Thyroid gland (tissue), 4 donors: ENCODE data around the gene FAM209B.

Experiments
- POLR2A ChIP-seq, 2 donors: fragments of 450-650 bp; IDR thresholded peaks; one replicate each; pipeline ENCODE4 v1.6.1; 2017; ENCODE audit warnings: antibody characterized with exemption in 2 of 2, mild to moderate bottlenecking in 2 of 2, moderate library complexity in 1 of 2
- TF ChIP-seq, protein P1 (sequence below), 6 experiments: fragments of 200-600 bp in 3 of 6; fragments of 450-650 bp in 3 of 6; sonication (generic) in 3 of 6; IDR thresholded peaks; one replicate each; pipeline ENCODE4 v1.5.1; 2016 to 2019; ENCODE audit warnings: antibody characterized with exemption in 6 of 6, mild to moderate bottlenecking in 2 of 6, inconsistent platforms in 1 of 6, moderate library complexity in 1 of 6

DNA sequence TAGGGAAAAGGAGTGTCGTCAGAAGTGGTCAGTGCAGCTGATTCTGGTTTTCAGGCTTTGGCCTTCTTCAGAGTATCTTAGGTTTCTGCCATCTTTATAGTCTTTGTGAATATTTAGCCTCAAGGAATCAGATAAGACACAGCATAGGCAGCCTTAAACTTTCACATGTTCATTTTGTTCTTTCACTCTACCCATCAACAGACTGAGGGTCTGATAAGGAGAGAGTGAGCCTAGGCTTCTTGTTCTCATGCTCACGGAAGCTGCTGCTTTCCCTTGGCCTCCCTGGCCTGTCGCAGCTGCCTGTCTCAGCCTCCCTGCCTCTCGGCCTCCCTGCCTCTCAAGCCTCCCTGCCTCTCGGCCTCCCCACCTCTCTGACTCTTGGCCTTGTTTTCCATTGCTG lies 44.5 kb upstream of the FAM209B start:
- TF ChIP-seq, protein P1, sequence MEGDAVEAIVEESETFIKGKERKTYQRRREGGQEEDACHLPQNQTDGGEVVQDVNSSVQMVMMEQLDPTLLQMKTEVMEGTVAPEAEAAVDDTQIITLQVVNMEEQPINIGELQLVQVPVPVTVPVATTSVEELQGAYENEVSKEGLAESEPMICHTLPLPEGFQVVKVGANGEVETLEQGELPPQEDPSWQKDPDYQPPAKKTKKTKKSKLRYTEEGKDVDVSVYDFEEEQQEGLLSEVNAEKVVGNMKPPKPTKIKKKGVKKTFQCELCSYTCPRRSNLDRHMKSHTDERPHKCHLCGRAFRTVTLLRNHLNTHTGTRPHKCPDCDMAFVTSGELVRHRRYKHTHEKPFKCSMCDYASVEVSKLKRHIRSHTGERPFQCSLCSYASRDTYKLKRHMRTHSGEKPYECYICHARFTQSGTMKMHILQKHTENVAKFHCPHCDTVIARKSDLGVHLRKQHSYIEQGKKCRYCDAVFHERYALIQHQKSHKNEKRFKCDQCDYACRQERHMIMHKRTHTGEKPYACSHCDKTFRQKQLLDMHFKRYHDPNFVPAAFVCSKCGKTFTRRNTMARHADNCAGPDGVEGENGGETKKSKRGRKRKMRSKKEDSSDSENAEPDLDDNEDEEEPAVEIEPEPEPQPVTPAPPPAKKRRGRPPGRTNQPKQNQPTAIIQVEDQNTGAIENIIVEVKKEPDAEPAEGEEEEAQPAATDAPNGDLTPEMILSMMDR (IDR thresholded peaks at IDR 0.05): no peak
- no peak for TF ChIP-seq POLR2A (IDR thresholded peaks at IDR 0.05)
